T-helper 1 cell treated with Interleukin-12 subunit alpha and Interleukin-12 subunit beta and Interleukin-4 antibody, amounts not matched to agents 30 μg/mL and 1 μg/mL, for 36 hours (primary cell): ENCODE measurements around the gene NDUFB10.

Experiments
- H3K27ac Mint-ChIP-seq: one replicate; pipeline ENCODE4 v1.8.0; 2021; ENCODE audit warnings: mild to moderate bottlenecking, mixed read lengths
- H3K27me3 Mint-ChIP-seq: one replicate; pipeline ENCODE4 v1.8.0; 2021; ENCODE audit warnings: low read depth, mixed read lengths
- H3K36me3 Mint-ChIP-seq: one replicate; pipeline ENCODE4 v1.8.0; 2021; ENCODE audit warnings: low read depth, mixed read lengths
- H3K4me1 Mint-ChIP-seq: one replicate; pipeline ENCODE4 v1.8.0; 2021; ENCODE audit warnings: low read depth, mixed read lengths
- H3K4me3 Mint-ChIP-seq: one replicate; pipeline ENCODE4 v1.8.0; 2021; ENCODE audit warnings: mild to moderate bottlenecking, moderate library complexity, mixed read lengths
- H3K9me3 Mint-ChIP-seq: one replicate; pipeline ENCODE4 v1.8.0; 2021; ENCODE audit warnings: mixed read lengths

NDUFB10 gene

DNA sequence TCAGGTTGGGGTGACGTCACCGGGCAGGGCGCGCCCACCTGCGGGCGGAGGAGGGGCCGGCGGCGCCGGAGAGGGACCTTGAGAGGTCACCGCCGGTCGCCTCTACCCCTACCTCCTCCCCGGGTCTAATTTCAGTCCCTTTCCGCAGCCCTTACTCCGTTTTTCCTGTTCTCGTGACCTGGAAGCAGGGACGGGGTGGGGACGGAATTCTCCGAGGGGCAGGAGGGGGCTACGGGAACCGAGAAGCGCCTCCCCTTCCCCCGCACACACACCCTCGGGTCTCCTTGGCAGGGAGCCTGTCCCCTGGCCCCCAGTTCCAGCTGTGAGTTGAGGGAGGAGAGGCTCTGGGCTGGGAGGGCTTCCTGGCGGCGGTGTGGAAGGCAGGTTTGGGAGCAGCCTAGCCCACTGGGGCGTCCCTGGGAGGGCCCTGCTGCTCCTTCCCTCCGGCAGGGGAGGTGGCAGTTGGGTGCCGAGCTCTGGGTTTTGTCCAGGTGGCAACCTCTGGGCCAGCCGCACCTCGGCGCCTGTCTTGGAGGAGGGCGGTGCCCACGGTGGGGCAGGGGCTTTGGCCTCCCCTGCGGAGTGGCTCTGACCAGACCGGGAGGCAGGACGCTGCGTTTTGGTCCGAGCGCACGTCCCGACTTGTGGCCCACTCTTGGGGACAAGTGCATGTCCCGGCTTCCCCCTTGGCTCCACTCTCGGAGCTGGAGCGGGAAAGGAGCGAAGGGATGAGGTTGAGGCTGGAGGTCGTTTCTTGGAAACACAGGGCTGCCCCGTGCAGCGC, 31.2 kb downstream of the NDUFB10 start:
- Mint-ChIP-seq H3K4me1 (peaks cover 22% of the 10 kb centered on the region), H3K27ac (peak overlapping the region; percentile 87), H3K27me3 (peaks cover 8% of the 10 kb centered on the region), H3K36me3 (peaks cover 16% of the 10 kb centered on the region), H3K9me3 (no peaks in the 10 kb centered on the region), H3K4me3 (peak overlapping the region; percentile 75)

DNA sequence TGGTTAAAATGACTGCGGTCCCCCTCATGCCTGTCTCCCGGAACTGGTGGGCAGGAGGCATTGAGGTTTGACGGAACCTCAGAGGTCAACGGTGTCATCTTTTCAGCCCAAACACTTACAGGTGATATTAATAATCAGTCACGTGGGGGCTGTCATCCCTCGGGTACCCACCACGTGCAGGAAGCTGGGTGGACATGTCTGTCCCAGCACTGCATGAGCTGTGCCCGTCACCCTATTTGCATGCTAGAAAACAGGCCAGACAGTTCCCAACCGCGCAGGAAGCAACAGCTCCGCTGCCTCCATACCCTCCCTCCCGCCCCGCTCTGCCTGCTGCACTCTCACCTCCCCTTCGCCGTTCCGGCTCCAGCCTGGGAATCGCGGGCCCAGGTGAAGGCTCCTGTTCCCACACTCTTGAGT, 31.8 kb downstream of the NDUFB10 start:
- Mint-ChIP-seq H3K27ac (peak overlapping the region; percentile 87), H3K4me3 (peak overlapping the region; percentile 75), H3K36me3 (peaks cover 16% of the 10 kb centered on the region), H3K27me3 (peaks cover 8% of the 10 kb centered on the region), H3K4me1 (peaks cover 21% of the 10 kb centered on the region), H3K9me3 (no peaks in the 10 kb centered on the region)

DNA sequence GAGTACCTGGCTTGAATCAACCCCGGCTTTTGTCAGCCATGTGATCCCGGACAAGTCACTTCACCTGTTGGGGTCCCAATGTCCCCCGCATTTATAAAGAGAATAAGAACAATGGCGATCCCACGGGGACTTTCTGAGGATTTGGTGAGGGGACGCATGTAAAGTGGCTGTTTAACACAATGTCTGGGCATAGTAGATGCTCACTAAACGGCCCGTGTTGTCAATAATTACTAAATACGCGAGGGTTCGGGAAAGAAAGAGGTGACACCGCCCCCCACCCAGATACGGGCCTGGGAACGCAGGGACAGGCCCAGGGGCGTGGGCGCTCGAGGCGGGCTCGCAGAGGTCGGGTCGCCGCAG, 32.2 kb downstream of the NDUFB10 start:
- Mint-ChIP-seq H3K27me3 (peaks cover 8% of the 10 kb centered on the region), H3K4me1 (peaks cover 23% of the 10 kb centered on the region), H3K4me3 (peak overlapping the region; percentile 75), H3K27ac (peak overlapping the region; percentile 87), H3K36me3 (peaks cover 12% of the 10 kb centered on the region), H3K9me3 (no peaks in the 10 kb centered on the region)

DNA sequence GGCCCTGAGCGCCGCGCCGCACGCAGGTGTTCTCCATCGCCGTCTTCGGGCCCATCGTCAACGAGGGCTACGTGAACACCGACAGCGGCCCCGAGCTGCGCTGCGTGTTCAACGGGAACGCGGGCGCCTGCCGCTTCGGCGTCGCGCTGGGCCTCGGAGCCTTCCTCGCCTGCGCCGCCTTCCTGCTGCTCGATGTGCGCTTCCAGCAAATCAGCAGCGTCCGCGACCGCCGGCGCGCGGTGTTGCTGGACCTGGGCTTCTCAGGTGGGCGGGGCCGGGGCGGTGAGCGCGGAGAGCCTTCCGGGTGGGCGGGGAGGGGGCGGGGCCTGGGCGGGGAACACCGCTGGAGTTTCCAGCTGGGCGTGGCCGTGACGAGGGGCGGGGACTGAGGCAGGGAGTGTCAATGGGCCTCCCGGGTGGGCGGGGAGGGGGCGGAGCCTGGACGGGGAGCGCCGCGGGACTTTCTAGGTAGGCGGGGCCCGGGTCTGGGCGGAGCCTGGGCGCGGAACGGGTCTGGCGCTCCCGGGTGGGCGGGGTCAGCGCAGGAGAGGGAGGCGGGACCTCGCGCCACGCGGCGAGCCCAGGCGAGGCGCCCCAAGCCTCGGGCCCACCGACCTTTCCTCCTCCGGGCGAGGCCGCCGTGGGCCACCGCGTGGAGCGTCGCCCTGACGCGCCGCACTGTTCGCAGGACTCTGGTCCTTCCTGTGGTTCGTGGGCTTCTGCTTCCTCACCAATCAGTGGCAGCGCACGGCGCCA, 32.8 kb downstream of the NDUFB10 start:
- Mint-ChIP-seq H3K36me3 (peaks cover 12% of the 10 kb centered on the region), H3K9me3 (no peaks in the 10 kb centered on the region)

DNA sequence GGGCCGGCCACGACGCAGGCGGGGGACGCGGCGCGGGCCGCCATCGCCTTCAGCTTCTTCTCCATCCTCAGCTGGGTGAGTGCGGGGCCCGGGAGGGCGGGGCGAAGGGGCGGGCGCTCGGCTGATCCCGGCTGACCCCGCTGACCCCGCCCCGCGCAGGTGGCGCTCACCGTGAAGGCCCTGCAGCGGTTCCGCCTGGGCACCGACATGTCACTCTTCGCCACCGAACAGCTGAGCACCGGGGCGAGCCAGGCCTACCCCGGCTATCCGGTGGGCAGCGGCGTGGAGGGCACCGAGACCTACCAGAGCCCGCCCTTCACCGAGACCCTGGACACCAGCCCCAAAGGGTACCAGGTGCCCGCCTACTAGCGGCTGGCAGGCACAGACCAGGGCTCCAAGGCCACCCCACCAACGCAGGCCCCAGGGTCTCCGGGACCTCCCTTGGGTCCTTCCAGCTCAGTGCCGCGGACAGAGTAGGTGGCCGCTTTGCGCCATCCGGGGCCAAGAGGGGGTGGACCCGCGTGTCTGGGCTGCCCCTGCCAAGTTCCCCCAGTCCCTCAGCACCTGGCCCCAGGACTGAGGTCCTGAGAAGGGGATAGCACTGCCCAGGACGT, 33.5 kb downstream of the NDUFB10 start:
- Mint-ChIP-seq H3K4me3 (no peak overlapping the region), H3K27me3 (peaks cover 8% of the 10 kb centered on the region), H3K9me3 (no peaks in the 10 kb centered on the region), H3K4me1 (peaks cover 21% of the 10 kb centered on the region), H3K36me3 (peaks cover 12% of the 10 kb centered on the region), H3K27ac (no peak overlapping the region)

More for the DNA sequence above, 32.8 kb downstream of the NDUFB10 start:
- Mint-ChIP-seq H3K4me1 (peaks cover 21% of the 10 kb centered on the region), H3K4me3 (peak overlapping the region; percentile 37), H3K27me3 (peaks cover 8% of the 10 kb centered on the region), H3K27ac (peak overlapping the region; percentile 87)

DNA sequence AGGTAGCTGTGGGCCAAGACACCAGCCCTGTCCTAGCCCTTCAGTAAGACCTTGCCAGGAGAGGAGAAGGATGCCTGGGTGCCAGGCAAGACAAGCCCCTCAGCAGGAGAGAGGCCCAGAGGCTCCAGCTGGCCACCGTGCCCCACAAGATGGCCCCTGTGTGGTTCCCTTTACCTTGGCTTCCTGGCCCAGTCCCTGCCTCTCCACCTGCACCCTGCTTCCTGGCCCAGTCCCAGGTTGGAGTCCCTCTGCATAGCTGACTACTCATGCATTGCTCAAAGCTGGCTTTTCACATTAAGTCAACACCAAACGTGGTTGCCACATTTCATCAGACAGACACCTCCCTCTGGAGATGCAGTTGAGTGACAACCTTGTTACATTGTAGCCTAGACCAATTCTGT, 34.4 kb downstream of the NDUFB10 start:
- Mint-ChIP-seq H3K9me3 (no peaks in the 10 kb centered on the region), H3K4me3 (no peak overlapping the region), H3K36me3 (peaks cover 10% of the 10 kb centered on the region), H3K4me1 (peaks cover 18% of the 10 kb centered on the region), H3K27ac (peak overlapping the region; percentile 67), H3K27me3 (peaks cover 4% of the 10 kb centered on the region)

DNA sequence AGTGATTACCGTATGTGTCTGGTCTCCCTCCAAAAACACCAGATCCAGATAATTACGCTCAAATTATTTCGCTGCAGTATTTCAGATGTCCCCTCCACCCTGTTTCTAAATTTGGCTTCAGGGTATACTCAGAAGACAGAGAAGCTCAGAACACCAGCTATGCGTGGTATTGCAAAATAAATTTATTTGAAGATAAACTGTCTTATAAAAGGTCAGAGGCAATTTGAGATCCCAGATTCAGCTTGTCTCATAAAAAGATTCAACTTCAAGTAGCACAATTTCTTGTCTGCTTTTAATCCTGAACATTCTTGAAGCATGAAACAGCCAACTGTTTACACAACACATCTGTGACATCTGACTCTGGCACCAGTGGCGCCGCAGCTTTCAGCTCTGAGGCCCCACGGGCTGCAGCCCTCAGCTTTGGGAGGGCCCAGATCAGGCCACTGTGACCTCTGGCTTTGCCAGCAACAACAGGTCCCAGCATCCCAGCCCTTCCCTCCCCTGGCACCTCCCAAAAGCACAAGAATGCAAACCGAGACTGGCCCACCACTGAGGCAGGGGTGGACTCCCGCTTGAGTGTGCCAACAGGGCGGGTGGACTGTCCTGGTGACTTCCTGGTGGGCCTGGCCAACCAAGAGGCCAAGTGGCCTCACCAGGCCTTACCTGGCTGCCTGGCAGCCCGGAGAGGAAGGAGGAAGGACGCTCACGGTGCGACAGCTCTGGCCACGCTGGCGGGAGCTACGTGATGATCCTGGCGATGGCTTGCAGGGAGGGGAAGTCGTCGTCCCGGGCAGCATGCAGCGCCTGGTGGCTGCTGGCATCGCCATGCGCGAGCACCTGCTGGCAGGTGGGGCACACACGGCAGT, 38.4 kb downstream of the NDUFB10 start:
- no peaks in the 10 kb centered on the region for H3K27me3 Mint-ChIP-seq
- H3K4me1 Mint-ChIP-seq: peaks cover 8% of the 10 kb centered on the region
- peaks cover 14% of the 10 kb centered on the region for H3K36me3 Mint-ChIP-seq
- no peaks in the 10 kb centered on the region for H3K9me3 Mint-ChIP-seq
- no peak overlapping the region for H3K27ac Mint-ChIP-seq
- no peak overlapping the region for H3K4me3 Mint-ChIP-seq

DNA sequence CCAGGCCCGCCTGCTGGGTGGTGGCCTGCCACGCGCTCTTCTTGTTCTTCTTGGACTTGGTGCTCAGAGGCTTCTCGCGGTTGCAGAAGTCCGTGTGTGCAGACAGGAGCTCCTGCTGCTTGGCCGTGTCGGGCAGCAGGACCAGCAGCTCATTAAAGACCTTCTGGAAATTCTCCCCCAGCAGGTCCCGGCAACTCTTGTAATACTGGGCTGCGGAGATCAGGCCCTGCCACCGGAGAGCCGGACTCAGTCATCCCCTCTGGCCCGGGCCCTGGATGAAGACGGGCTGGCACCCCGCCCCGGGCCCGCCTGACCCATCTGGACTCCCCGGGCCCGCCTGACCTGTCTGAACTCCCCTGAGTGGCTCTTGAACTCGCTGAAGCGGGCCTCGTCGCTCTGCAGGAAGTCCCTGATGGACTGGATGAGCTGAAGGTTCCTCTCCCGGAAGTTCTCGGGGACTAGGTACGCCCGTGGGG, 39.1 kb downstream of the NDUFB10 start:
- no peaks in the 10 kb centered on the region for H3K9me3 Mint-ChIP-seq
- peak overlapping the region; percentile 55 for H3K27ac Mint-ChIP-seq

DNA sequence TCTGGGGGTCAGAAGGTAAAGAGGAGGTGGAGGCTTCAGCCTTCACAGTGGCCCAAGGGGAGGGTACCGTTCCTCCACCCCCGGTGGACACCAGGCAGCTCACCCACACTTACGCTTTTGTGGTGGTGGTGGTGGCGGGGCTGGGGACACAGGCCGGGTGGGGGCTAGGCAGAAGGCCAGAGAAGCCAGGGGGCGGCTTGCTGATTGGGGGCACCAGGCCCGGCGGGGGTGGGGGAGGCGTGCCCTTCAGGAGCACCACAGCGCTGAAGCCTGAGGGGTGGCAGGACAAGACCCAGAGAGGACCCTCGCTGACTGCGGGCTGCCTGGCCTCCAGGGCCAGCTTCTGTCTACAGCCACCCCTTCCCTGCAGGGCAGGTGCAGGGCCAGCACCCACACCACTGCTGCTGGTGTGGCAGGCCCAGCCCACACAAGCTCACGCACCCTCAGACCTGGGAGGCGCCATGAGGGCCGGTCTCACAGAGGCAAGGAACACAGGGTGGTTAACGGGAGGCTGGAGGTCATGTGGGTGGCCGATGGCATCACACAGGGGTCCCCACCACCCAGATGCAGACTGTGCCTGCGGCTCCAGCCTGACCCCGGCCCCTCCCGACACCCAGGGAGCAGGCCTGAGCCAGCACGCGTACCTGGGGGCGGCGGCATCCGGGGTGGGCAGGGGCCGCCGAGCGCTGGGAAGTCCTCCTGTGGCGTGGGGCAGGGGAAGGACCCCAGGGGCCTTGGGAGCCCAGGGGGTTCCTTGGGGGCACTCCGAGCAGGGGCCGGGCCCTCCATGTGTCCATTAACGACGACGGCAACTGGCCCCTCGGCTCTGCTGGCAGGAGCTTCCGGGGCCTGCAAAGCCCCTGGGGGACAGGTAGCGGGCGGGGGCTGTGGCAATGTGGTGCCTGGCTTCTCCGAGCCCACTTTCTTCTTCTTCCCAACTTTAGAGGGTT, 39.8 kb downstream of the NDUFB10 start:
- Mint-ChIP-seq H3K9me3 (no peaks in the 10 kb centered on the region), H3K4me3 (no peak overlapping the region), H3K36me3 (peaks cover 13% of the 10 kb centered on the region), H3K27ac (no peak overlapping the region), H3K27me3 (no peaks in the 10 kb centered on the region), H3K4me1 (peaks cover 3% of the 10 kb centered on the region)

More for the DNA sequence above, 39.1 kb downstream of the NDUFB10 start:
- H3K4me3 Mint-ChIP-seq: no peak overlapping the region
- peaks cover 14% of the 10 kb centered on the region for H3K36me3 Mint-ChIP-seq
- no peaks in the 10 kb centered on the region for H3K27me3 Mint-ChIP-seq
- H3K4me1 Mint-ChIP-seq: peaks cover 7% of the 10 kb centered on the region

DNA sequence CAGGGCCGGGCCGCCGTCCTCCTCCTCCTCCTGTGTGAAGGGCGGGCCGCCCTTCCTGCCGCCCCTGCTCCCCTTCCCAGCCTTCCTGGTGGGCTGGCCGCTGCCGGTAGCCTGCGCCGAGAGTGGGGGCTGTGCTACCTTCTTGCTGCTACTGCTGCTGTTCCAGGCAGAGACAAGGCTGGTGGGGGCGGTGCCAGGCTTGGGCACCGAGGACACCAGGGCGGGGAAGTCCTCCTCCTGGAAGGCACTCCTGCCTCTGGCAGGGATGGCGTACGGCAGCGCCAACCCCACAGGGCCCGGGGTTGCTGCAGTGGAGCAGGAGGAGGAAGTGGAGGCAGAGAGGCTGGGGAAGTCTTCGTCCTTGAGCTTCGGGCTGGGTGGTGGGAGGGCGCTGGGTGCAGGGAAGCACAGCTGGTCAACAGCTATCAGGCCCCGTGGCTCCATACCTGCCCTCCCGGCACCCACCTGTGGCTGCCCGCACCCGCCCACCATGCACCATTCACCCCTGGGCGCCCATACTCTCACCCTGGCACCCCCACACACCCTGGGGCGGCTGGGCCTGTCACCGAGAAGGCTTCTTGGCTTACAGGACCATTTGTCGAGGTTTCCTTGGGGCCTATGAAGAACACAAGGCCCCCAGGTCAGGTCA, 40.7 kb downstream of the NDUFB10 start:
- H3K27me3 Mint-ChIP-seq: no peaks in the 10 kb centered on the region
- H3K36me3 Mint-ChIP-seq: peaks cover 13% of the 10 kb centered on the region
- H3K9me3 Mint-ChIP-seq: no peaks in the 10 kb centered on the region
- H3K27ac Mint-ChIP-seq: no peak overlapping the region
- H3K4me3 Mint-ChIP-seq: no peak overlapping the region
- H3K4me1 Mint-ChIP-seq: peaks cover 3% of the 10 kb centered on the region

DNA sequence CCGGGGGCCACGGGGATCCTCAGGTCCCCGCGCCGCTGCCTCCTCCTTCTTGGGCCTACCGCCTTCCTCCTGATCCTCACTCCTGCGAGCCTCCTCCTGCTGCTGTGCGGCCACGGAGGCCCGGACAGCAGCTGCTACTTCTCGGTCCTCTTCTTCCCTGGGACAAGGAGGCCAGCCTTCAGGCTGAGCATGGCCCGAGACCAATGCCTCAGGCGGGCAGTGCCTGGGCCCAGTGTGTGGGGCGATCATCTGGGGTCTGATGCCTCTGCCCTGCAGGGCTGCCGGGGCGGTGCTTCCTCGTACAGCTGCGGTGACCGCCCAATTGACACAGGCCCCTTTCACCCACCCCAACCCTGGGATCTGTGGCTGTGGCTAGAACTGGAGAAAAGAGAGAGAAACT, 41.7 kb downstream of the NDUFB10 start:
- peaks cover 8% of the 10 kb centered on the region for H3K36me3 Mint-ChIP-seq
- no peak overlapping the region for H3K4me3 Mint-ChIP-seq
- H3K9me3 Mint-ChIP-seq: no peaks in the 10 kb centered on the region
- H3K4me1 Mint-ChIP-seq: peaks cover 4% of the 10 kb centered on the region
- H3K27ac Mint-ChIP-seq: peak overlapping the region; percentile 45
- no peaks in the 10 kb centered on the region for H3K27me3 Mint-ChIP-seq

DNA sequence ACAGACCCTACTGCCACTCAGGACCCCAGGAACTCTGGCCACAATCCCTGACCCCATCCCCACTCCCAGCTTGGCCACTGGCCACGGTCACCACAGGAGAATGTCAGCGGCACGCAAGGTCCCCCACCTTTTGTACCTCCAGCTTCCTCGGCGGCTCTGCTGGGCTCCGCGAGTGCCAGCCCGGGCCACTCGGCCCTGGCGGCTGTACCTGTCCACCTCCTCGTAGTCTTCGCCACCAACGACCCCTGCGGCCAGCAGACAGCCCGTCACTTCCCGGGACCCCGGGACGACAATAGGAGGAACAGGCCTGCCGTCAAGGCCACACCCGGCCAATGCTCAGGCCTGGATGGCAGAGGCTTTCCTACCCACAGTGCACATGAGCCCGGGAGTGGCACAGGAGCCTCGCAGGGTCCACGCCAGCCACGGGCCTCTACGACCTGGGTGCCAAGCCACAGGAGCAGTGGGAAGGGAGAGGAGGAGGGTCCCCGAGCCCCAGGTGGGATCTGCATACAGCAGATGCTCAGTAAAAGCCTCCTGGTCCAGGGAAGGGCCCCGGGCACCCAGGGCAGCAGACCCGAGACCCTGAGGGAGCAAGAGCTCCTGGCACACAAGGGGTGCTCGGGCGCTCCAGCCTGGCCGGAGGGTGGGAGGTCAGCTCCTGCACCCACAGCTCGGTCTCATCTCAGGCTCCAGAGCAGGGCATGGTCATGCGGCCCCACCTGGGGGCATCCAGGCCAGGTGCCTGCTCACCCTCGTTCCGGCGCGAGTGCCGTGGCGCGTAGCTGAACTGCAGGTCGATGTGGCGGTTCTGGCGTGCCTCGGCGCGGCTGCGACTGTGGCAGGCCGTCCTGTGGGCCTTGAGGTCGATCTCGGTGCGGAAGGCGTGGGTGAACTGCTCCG, 42.4 kb downstream of the NDUFB10 start:
- Mint-ChIP-seq H3K27ac (no peak overlapping the region), H3K27me3 (no peaks in the 10 kb centered on the region)

More for the DNA sequence above, 42.4 kb downstream of the NDUFB10 start:
- Mint-ChIP-seq H3K4me1 (peaks cover 4% of the 10 kb centered on the region), H3K36me3 (peaks cover 8% of the 10 kb centered on the region), H3K9me3 (no peaks in the 10 kb centered on the region), H3K4me3 (no peak overlapping the region)
